Activated CD8-positive, alpha-beta T cell treated with anti-CD3 and anti-CD28 coated beads, Interleukin-2, amount 10 ng/mL, durations not matched to agents 7 days and 5 days (primary cell): ENCODE data around the gene ISOC1. TPM values are rescaled to one million over a fixed set of nuclear protein-coding genes. Genes with fewer than 3 reads are reported as not detected.

Experiments used
- ATAC-seq: fragments of 150-1000 bp; cut with Tn5 transposase; one replicate; pipeline ENCODE4 v1.10.0; 2021; ENCODE audit warnings: moderate library complexity
- CTCF ChIA-PET: fragments of 350-600 bp; sonication (Branson Sonifier 250); formaldehyde crosslinking; loops from one replicate; lab custom pipeline; 2021; ENCODE audit warnings: antibody characterized with exemption; lab: Charles Lee
- POLR2A ChIA-PET: fragments of 350-600 bp; sonication (Branson Sonifier 250); formaldehyde crosslinking; loops from one replicate; lab custom pipeline; 2021; ENCODE audit warnings: antibody characterized with exemption; lab: Charles Lee
- DNase-seq: peaks from one replicate; pipeline ENCODE4 v3.0.0-alpha.2; 2020
- H3K27ac Mint-ChIP-seq: one replicate; pipeline ENCODE4 v1.8.0; 2021; ENCODE audit warnings: mild to moderate bottlenecking, mixed read lengths
- H3K27me3 Mint-ChIP-seq: one replicate; pipeline ENCODE4 v1.8.0; 2021; ENCODE audit warnings: low read depth, mixed read lengths
- H3K36me3 Mint-ChIP-seq: one replicate; pipeline ENCODE4 v1.8.0; 2021; ENCODE audit warnings: low read depth, mixed read lengths
- H3K4me1 Mint-ChIP-seq: one replicate; pipeline ENCODE4 v1.8.0; 2021; ENCODE audit warnings: low read depth, mixed read lengths
- H3K4me3 Mint-ChIP-seq: one replicate; pipeline ENCODE4 v1.8.0; 2021; ENCODE audit warnings: mild to moderate bottlenecking, mixed read lengths
- H3K9me3 Mint-ChIP-seq: one replicate; pipeline ENCODE4 v1.8.0; 2022; ENCODE audit warnings: mixed read lengths; ENCODE audit not compliant: insufficient read depth
- microRNA-seq: library from miRNA; unstranded; fragments of <30 nt; microRNA quantifications from one replicate; pipeline ENCODE4 v1.2.0, GENCODE V29; 2022
- total RNA-seq, 2 experiments: library from RNA; stranded (reverse); gene quantifications; one replicate each; pipeline ENCODE4 v1.2.3, GENCODE V29; 2021

ISOC1 gene
- total RNA-seq, 2 experiments from 2014 or later, result 14.7 to 15.6 TPM

DNA sequence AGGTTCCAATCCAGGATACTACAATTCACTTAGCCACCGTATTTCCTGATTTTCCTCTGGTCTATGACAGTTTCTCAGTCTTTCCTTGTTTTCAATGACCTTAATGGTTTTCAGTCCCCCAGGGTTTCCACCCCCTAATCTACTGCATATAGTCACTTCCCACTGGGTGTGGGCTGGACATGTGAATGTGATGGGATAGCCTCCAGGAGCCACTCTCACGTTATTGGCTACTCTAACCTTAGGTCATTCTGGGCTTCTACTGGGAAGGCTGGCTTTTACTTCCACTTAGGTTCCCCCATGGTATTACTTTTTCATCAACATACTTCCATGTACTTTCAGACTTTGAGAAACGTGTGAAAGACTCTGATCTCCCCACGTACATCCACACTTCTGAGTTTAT, 46.5 kb downstream of the ISOC1 start:
- POLR2A ChIA-PET, result no interaction called here
- CTCF ChIA-PET, result no interaction called here

DNA sequence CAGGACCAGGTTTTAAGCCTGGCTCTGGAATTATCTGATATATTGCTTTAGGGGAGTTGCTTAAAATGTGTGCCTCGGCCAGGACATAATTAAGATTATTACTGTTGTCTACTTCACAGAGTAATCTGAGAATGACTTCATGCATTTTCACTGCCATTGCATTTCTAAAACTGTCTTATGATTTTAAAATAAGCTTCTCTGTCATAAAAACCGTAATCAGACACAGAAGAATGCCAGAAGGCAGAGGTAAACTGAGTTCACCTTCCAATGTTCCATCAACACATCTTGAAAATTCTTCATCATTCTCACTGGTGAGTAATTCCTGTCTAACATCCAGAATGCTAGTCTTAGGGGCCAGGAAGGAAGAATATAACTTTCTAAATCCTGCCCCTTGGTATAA, 47.1 kb downstream of the ISOC1 start:
- CTCF ChIA-PET, result no interaction called here
- ATAC-seq (no peak), DNase-seq (no peak)
- Mint-ChIP-seq H3K36me3 (no peaks in the 10 kb centered on the region), H3K27me3 (no peaks in the 10 kb centered on the region), H3K9me3 (no peaks in the 10 kb centered on the region), H3K4me1 (no peaks in the 10 kb centered on the region), H3K27ac (no peak overlapping the region), H3K4me3 (no peak overlapping the region)
- POLR2A ChIA-PET, result no interaction called here

More for the DNA sequence above, 46.5 kb downstream of the ISOC1 start:
- ATAC-seq (no peak), DNase-seq (no peak)
- Mint-ChIP-seq H3K27ac (no peak overlapping the region), H3K4me3 (no peak overlapping the region), H3K36me3 (no peaks in the 10 kb centered on the region), H3K27me3 (peaks cover 3% of the 10 kb centered on the region), H3K9me3 (no peaks in the 10 kb centered on the region), H3K4me1 (no peaks in the 10 kb centered on the region)

DNA sequence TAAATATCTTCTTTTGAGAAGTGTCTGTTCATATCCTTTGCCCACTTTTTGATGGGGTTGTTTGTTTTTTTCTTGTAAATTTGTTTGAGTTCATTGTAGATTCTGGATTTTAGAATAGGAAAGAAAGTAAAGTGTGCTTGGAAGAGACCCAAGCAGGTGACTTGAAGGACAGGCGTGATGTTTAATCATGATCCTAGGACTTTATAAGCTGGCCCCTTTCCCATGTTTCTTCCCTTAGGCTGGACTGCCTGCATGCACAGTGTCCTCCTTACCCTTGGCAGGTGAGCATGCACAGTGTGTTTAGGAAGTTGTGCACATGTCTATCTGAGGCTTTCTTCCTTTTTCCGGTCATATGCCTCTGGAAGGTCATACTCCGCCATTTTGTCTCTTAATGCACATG, 61.3 kb downstream of the ISOC1 start:
- DNase-seq, result no peak
- Mint-ChIP-seq H3K27me3 (no peaks in the 10 kb centered on the region), H3K36me3 (no peaks in the 10 kb centered on the region), H3K9me3 (no peaks in the 10 kb centered on the region), H3K4me3 (no peak overlapping the region), H3K27ac (no peak overlapping the region), H3K4me1 (no peaks in the 10 kb centered on the region)
- ChIA-PET POLR2A (no interaction called here), CTCF (no interaction called here)
- no peak for ATAC-seq

DNA sequence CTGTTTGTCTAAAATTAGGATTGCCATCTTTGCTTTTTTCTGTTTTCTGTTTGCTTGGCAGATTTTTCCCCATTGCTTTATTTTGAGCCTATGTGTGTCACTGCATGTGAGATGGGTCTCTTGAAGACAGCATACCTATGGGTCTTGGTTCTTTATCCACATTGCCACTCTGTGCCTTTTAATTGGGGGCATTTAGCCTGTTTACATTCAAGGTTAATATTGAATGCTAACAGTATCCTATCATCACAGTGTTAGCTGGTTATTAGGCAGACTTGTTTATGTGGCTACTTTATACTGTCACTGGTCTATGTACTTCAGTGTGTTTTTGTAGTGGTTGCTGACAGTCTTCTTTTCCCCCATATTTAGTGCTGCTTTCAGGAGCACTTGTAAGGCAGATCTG, 67.3 kb downstream of the ISOC1 start:
- ATAC-seq (no peak), DNase-seq (no peak)
- Mint-ChIP-seq H3K27ac (no peak overlapping the region), H3K4me3 (no peak overlapping the region), H3K27me3 (no peaks in the 10 kb centered on the region), H3K4me1 (no peaks in the 10 kb centered on the region), H3K36me3 (no peaks in the 10 kb centered on the region), H3K9me3 (no peaks in the 10 kb centered on the region)
- ChIA-PET POLR2A (no interaction called here), CTCF (no interaction called here)

Small RNA genes within 50 kb of the gene (microRNA-seq; reads per million reads assigned to microRNA genes)
- not detected for gene MIR4633

Other genes with a start within 250 kb of the ISOC1 start
- not detected for gene SLC27A6, start 129.3 kb upstream of the ISOC1 start, total RNA-seq